CD14-positive monocyte (primary cell): ENCODE measurements around the gene ZNF554. TPM values are rescaled to one million over a fixed set of nuclear protein-coding genes. Genes with fewer than 3 reads are reported as not detected.

Experiments
- DNase-seq, 3 donors: peaks; one replicate each; pipeline ENCODE4 v3.0.0-alpha.2; 2011 to 2022
- H2AFZ ChIP-seq: 2 replicates; pipeline ENCODE4 v1.6.0; 2012; ENCODE audit warnings: mild to moderate bottlenecking, low read depth, low read length, inconsistent platforms; ENCODE audit not compliant: insufficient read depth, poor library complexity, severe bottlenecking
- H3K27ac ChIP-seq, 2 donors: 1 replicate in 1 of 2; 2 replicates in 1 of 2; pipeline ENCODE4 v1.5.1; 2012 to 2013; ENCODE audit warnings: low read length in 2 of 2, control low read depth in 1 of 2, inconsistent platforms in 1 of 2, low read depth in 1 of 2, mild to moderate bottlenecking in 1 of 2
- H3K27me3 ChIP-seq, 2 donors: one replicate each; pipeline versions ENCODE4 v1.6.0 to v1.6.1; 2011 to 2013; ENCODE audit warnings: low read length in 2 of 2; ENCODE audit not compliant: control insufficient read depth in 2 of 2, insufficient read depth in 2 of 2
- H3K36me3 ChIP-seq, 2 donors: replicated peaks in 1 of 2; 1 replicate in 1 of 2; 2 replicates in 1 of 2; pipeline versions ENCODE4 v1.5.1 to v1.6.1; 2012 to 2013; ENCODE audit warnings: low read length in 2 of 2, control low read depth in 1 of 2, inconsistent platforms in 1 of 2, mild to moderate bottlenecking in 1 of 2; ENCODE audit not compliant: insufficient read depth in 2 of 2, control insufficient read depth in 1 of 2
- H3K4me1 ChIP-seq, 2 donors: 1 replicate in 1 of 2; 2 replicates in 1 of 2; pipeline versions ENCODE4 v1.5.1 to v1.6.1; 2012 to 2013; ENCODE audit warnings: low read length in 2 of 2, control low read depth in 1 of 2, inconsistent platforms in 1 of 2, mild to moderate bottlenecking in 1 of 2, moderate library complexity in 1 of 2; ENCODE audit not compliant: insufficient read depth in 2 of 2, control insufficient read depth in 1 of 2
- H3K4me2 ChIP-seq: replicated peaks from 2 replicates; pipeline ENCODE3; 2012; ENCODE audit warnings: low read length, moderate library complexity, mild to moderate bottlenecking; ENCODE audit not compliant: poor library complexity, severe bottlenecking; ENCODE audit errors: extremely low read depth
- H3K4me3 ChIP-seq, 3 experiments: fragments of 200-600 bp in 1 of 3; sonication (generic) in 1 of 3; replicated peaks in 1 of 3; 1 replicate in 2 of 3; 2 replicates in 1 of 3; pipeline ENCODE4 v1.5.1; 2011 to 2013; ENCODE audit warnings: low read length in 3 of 3, mild to moderate bottlenecking in 3 of 3, control low read depth in 2 of 3, low read depth in 2 of 3, inconsistent platforms in 1 of 3, moderate library complexity in 1 of 3
- H3K79me2 ChIP-seq: 2 replicates; pipeline ENCODE4 v1.6.0; 2012; ENCODE audit warnings: mild to moderate bottlenecking, control low read depth, inconsistent platforms, low read length, moderate library complexity; ENCODE audit not compliant: insufficient read depth
- H3K9ac ChIP-seq: 2 replicates; pipeline ENCODE4 v1.6.0; 2017; ENCODE audit warnings: low read length, mild to moderate bottlenecking; ENCODE audit not compliant: insufficient read depth, poor library complexity, severe bottlenecking
- H3K9me3 ChIP-seq, 2 donors: replicated peaks in 1 of 2; 1 replicate in 1 of 2; 2 replicates in 1 of 2; pipeline versions ENCODE4 v1.5.1 to v1.6.1; 2012 to 2013; ENCODE audit warnings: low read length in 2 of 2, control low read depth in 1 of 2; ENCODE audit not compliant: control insufficient read depth in 1 of 2, insufficient read depth in 1 of 2
- H4K20me1 ChIP-seq: 2 replicates; pipeline ENCODE4 v1.6.0; 2012; ENCODE audit warnings: mild to moderate bottlenecking, low read length, control low read depth, moderate library complexity; ENCODE audit not compliant: insufficient read depth
- H3K27ac Mint-ChIP-seq, 7 donors: one replicate each; pipeline ENCODE4 v1.8.0; 2020; ENCODE audit warnings: mild to moderate bottlenecking in 7 of 7, mixed read lengths in 7 of 7, moderate library complexity in 6 of 7, inconsistent platforms in 2 of 7
- H3K27me3 Mint-ChIP-seq, 3 donors: one replicate each; pipeline ENCODE4 v1.8.0; 2021 to 2022; ENCODE audit warnings: low read depth in 3 of 3, mild to moderate bottlenecking in 3 of 3, mixed read lengths in 3 of 3, moderate library complexity in 3 of 3, inconsistent platforms in 1 of 3
- H3K36me3 Mint-ChIP-seq, 2 donors: one replicate each; pipeline ENCODE4 v1.8.0; 2020; ENCODE audit warnings: mixed read lengths in 2 of 2, inconsistent platforms in 1 of 2, mild to moderate bottlenecking in 1 of 2
- H3K4me1 Mint-ChIP-seq: one replicate; pipeline ENCODE4 v1.8.0; 2020; ENCODE audit warnings: mild to moderate bottlenecking, mixed read lengths
- H3K4me3 Mint-ChIP-seq, 2 donors: one replicate each; pipeline ENCODE4 v1.8.0; 2020; ENCODE audit warnings: mild to moderate bottlenecking in 2 of 2, mixed read lengths in 2 of 2, moderate library complexity in 1 of 2
- H3K9me3 Mint-ChIP-seq, 7 donors: one replicate each; pipeline ENCODE4 v1.8.0; 2020 to 2022; ENCODE audit warnings: mixed read lengths in 7 of 7, mild to moderate bottlenecking in 6 of 7, moderate library complexity in 6 of 7, inconsistent platforms in 2 of 7
- CTCF ChIP-seq: fragments of 200-600 bp; IDR thresholded peaks from one replicate; pipeline ENCODE4 v1.8.0; 2022; ENCODE audit warnings: antibody characterized with exemption, mild to moderate bottlenecking
- WGBS: methylation state at CpG from one replicate; pipeline ENCODE4 v1.1.5; 2013; ENCODE audit warnings: missing lambda C conversion rate; ENCODE audit not compliant: insufficient coverage; 5-methylcytosine and 5-hydroxymethylcytosine counted together
- intact Hi-C, 2 donors: fragments of 100-400 bp; cut with micrococcal nuclease; formaldehyde crosslinking; loops; one replicate each; pipeline versions ENCODE4 v1.15.0 to v1.15.1; 2023
- polyA plus RNA-seq, 3 donors: library from polyadenylated mRNA; depleted of rRNA in 1 of 3; unstranded in 2 of 3; stranded (reverse) in 1 of 3; fragments of 300-500 nt in 2 of 3; fragments of >200 nt in 1 of 3; fragmentation: Illumina TruSeq in 2 of 3; gene quantifications; 1 replicate in 2 of 3; 2 replicates in 1 of 3; pipeline ENCODE4 v1.2.3, GENCODE V29; 2012 to 2021

ZNF554 gene
- polyA plus RNA-seq, 3 donors: 0.79 to 1.7 (median 0.91) TPM

GRCh38 chr19:2827022-2827421 is 7.4 kb downstream of the ZNF554 start:
- no peak for TF ChIP-seq CTCF
- Histone ChIP-seq H3K79me2 (no peaks in the 10 kb centered on the region), H3K9ac (no peak overlapping the region), H3K4me1 (no peaks in the 10 kb centered on the region), H3K36me3 (peaks cover 0 to 12% of the 10 kb centered on the region in 2 donors), H3K4me3 (no peak overlapping the region), H4K20me1 (no peaks in the 10 kb centered on the region), H3K27me3 (no peaks in the 10 kb centered on the region), H3K27ac (no peak overlapping the region), H2AFZ (no peak overlapping the region), H3K9me3 (peaks cover 43 to 59% of the 10 kb centered on the region in 2 donors), H3K4me2 (no peak overlapping the region)
- intact Hi-C loops: loop anchor here in 1 of 2 donors (10.0 kb wide), 1 partner anchor 358 kb away; the partner anchor contains the start of gene NCLN
- H3K27ac Mint-ChIP-seq: no peak overlapping the region
- WGBS: no CpG with 5 or more reads among the region's 2 CpGs
- DNase-seq: no peak
- H3K4me1 Mint-ChIP-seq: no peaks in the 10 kb centered on the region
- H3K36me3 Mint-ChIP-seq: peaks cover 8 to 30% of the 10 kb centered on the region in 2 donors
- no peak overlapping the region for H3K4me3 Mint-ChIP-seq
- H3K9me3 Mint-ChIP-seq: peaks cover 26 to 74% (median 65%) of the 10 kb centered on the region in 7 donors
- peaks cover 1 to 3% (median 2%) of the 10 kb centered on the region in 3 donors for H3K27me3 Mint-ChIP-seq

DNA sequence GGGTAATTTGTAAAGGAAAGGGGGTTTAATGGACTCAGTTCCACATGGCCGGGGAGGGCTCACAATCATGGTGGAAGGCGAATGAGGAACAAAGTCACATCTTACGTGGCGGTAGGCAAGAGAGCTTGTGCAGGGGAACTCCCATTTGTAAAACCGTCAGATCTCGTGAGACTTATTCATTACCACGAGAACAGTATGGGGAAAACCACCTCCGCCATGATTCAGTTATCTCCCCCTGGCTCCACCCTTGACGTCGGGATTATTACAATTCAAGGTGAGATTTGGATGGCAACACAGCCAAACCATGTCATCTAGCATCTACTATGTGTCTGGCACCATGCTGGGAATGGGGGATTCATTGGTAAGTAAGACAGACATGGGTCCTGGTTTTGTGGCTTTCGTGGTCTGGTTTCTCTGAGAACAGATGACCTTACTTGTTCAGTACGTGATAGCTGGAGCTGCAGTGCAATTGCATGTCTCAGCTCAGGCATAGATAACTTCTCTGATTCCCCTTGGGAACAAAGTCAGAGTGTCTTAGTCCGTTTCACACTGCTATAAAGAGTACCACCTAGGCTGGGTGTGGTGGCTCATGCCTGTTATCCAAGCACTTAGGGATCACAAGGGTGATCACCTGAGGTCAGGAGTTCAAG is 8.3 kb downstream of the ZNF554 start:
- Histone ChIP-seq H3K27me3 (no peaks in the 10 kb centered on the region), H3K9ac (no peak overlapping the region), H3K4me3 (no peak overlapping the region), H3K27ac (no peak overlapping the region), H3K79me2 (no peaks in the 10 kb centered on the region), H2AFZ (no peak overlapping the region), H3K36me3 (peaks cover 0 to 22% of the 10 kb centered on the region in 2 donors), H3K9me3 (peaks cover 52 to 68% of the 10 kb centered on the region in 2 donors), H3K4me1 (no peaks in the 10 kb centered on the region), H4K20me1 (no peaks in the 10 kb centered on the region), H3K4me2 (no peak overlapping the region)
- intact Hi-C loops: loop anchor here in 1 of 2 donors (10.0 kb wide), 1 partner anchor 357 kb away; the partner anchor contains the start of gene NCLN
- H3K36me3 Mint-ChIP-seq: peaks cover 16 to 37% of the 10 kb centered on the region in 2 donors
- peaks cover 30 to 83% (median 74%) of the 10 kb centered on the region in 7 donors for H3K9me3 Mint-ChIP-seq
- 89% methylated on average over 7 of the region's 13 CpGs for WGBS
- H3K27ac Mint-ChIP-seq: no peak overlapping the region
- TF ChIP-seq CTCF: no peak
- no peaks in the 10 kb centered on the region for H3K4me1 Mint-ChIP-seq
- DNase-seq: no peak
- no peak overlapping the region for H3K4me3 Mint-ChIP-seq
- H3K27me3 Mint-ChIP-seq: peaks cover 1 to 3% (median 2%) of the 10 kb centered on the region in 3 donors
